Trophoblast cell (in vitro differentiated cells and primary cell): ENCODE measurements around the gene LRRTM3. TPM values are rescaled to one million over a fixed set of nuclear protein-coding genes. Genes with fewer than 3 reads are reported as not detected.

ENCODE experiments used
- DNase-seq, 2 donors: peaks; one replicate each; pipeline ENCODE4 v3.0.0-alpha.2; 2016
- H2AFZ ChIP-seq: 2 replicates; pipeline ENCODE4 v1.6.1; 2013; ENCODE audit warnings: low read length, moderate library complexity, mild to moderate bottlenecking; ENCODE audit not compliant: insufficient read depth, poor library complexity
- H2AK5ac ChIP-seq: 2 replicates; pipeline ENCODE4 v1.6.1; 2013; ENCODE audit warnings: mild to moderate bottlenecking, low read length
- H2BK120ac ChIP-seq: 2 replicates; pipeline ENCODE4 v1.6.1; 2013; ENCODE audit warnings: low read length, mild to moderate bottlenecking, moderate library complexity; ENCODE audit not compliant: insufficient read depth, poor library complexity
- H2BK12ac ChIP-seq: 2 replicates; pipeline ENCODE4 v1.6.1; 2013; ENCODE audit warnings: mild to moderate bottlenecking, low read length, moderate library complexity
- H2BK5ac ChIP-seq: 2 replicates; pipeline ENCODE4 v1.6.1; 2013; ENCODE audit warnings: low read length, low read depth, moderate library complexity, mild to moderate bottlenecking; ENCODE audit not compliant: poor library complexity
- H3K14ac ChIP-seq: 2 replicates; pipeline ENCODE4 v1.6.1; 2013; ENCODE audit warnings: mild to moderate bottlenecking, low read length
- H3K18ac ChIP-seq: 2 replicates; pipeline ENCODE4 v1.6.1; 2013; ENCODE audit warnings: mild to moderate bottlenecking, low read length
- H3K23ac ChIP-seq: 2 replicates; pipeline ENCODE4 v1.6.1; 2013; ENCODE audit warnings: low read length
- H3K27ac ChIP-seq: 2 replicates; pipeline ENCODE4 v1.5.1; 2013; ENCODE audit warnings: low read depth, mild to moderate bottlenecking, inconsistent platforms, low read length, moderate library complexity
- H3K27me3 ChIP-seq: 2 replicates; pipeline ENCODE4 v1.6.1; 2013; ENCODE audit warnings: inconsistent platforms, mild to moderate bottlenecking, low read length, moderate library complexity; ENCODE audit not compliant: insufficient read depth
- H3K36me3 ChIP-seq, 2 experiments: 1 replicate in 1 of 2; 2 replicates in 1 of 2; pipeline ENCODE4 v1.6.1; 2013; ENCODE audit warnings: low read length in 2 of 2, mild to moderate bottlenecking in 2 of 2, moderate library complexity in 1 of 2; ENCODE audit not compliant: insufficient read depth in 2 of 2, control insufficient read depth in 1 of 2
- H3K4ac ChIP-seq: 2 replicates; pipeline ENCODE4 v1.6.1; 2013; ENCODE audit warnings: low read depth, mild to moderate bottlenecking, low read length, moderate library complexity
- H3K4me1 ChIP-seq, 2 experiments: 1 replicate in 1 of 2; 2 replicates in 1 of 2; pipeline ENCODE4 v1.6.1; 2013; ENCODE audit warnings: low read length in 2 of 2, mild to moderate bottlenecking in 2 of 2, moderate library complexity in 1 of 2; ENCODE audit not compliant: insufficient read depth in 2 of 2, control insufficient read depth in 1 of 2
- H3K4me2 ChIP-seq: 2 replicates; pipeline ENCODE4 v1.6.1; 2013; ENCODE audit warnings: inconsistent platforms, mild to moderate bottlenecking, low read length, moderate library complexity
- H3K4me3 ChIP-seq: 2 replicates; pipeline ENCODE4 v1.5.1; 2013; ENCODE audit warnings: mild to moderate bottlenecking, low read depth, low read length, inconsistent platforms
- H3K79me1 ChIP-seq: one replicate; pipeline ENCODE4 v1.6.1; 2013; ENCODE audit warnings: low read length
- H3K79me2 ChIP-seq: 2 replicates; pipeline ENCODE4 v1.6.1; 2013; ENCODE audit warnings: low read length, mild to moderate bottlenecking; ENCODE audit not compliant: control insufficient read depth, insufficient read depth, poor library complexity
- H3K9ac ChIP-seq: 2 replicates; pipeline ENCODE4 v1.6.1; 2013; ENCODE audit warnings: mild to moderate bottlenecking, low read length
- H3K9me3 ChIP-seq: 2 replicates; pipeline ENCODE4 v1.6.1; 2013; ENCODE audit warnings: low read depth, mild to moderate bottlenecking, control low read depth, inconsistent platforms, low read length; ENCODE audit not compliant: insufficient read depth
- H4K12ac ChIP-seq: 2 replicates; pipeline ENCODE4 v1.6.1; 2013; ENCODE audit warnings: low read depth, mild to moderate bottlenecking, low read length, moderate library complexity
- H4K8ac ChIP-seq: 2 replicates; pipeline ENCODE4 v1.6.1; 2013; ENCODE audit warnings: low read depth, mild to moderate bottlenecking, low read length, moderate library complexity
- H4K91ac ChIP-seq: one replicate; pipeline ENCODE4 v1.6.1; 2013; ENCODE audit warnings: low read depth, mild to moderate bottlenecking, low read length, moderate library complexity
- WGBS: extraction: QIAGEN DNeasy Blood & Tissue Kit; methylation state at CpG from one replicate; pipeline ENCODE4 v1.1.7; 2013; ENCODE audit warnings: missing lambda C conversion rate; ENCODE audit not compliant: insufficient read length, insufficient coverage; ENCODE audit errors: extremely low coverage; 5-methylcytosine and 5-hydroxymethylcytosine counted together
- polyA plus RNA-seq: library from polyadenylated mRNA; stranded (reverse); fragments of 200-250 nt; gene quantifications from 2 replicates; pipeline ENCODE4 v1.2.3, GENCODE V29; 2013

The LRRTM3 gene
- not detected in 2 replicates for polyA plus RNA-seq

GRCh38 chr10:66925896-66926715, at the start of gene LRRTM3:
TSS of gene LRRTM3 (plus strand) at chr10:66926036.
- WGBS, result no CpG with 5 or more reads among the region's 16 CpGs
- Histone ChIP-seq H3K27me3 (no peaks in the 10 kb centered on the region), H2BK120ac (no peak within 1 kb of the TSS), H4K91ac (no peak within 1 kb of the TSS), H3K4me3 (no peak within 1 kb of the TSS), H3K4ac (no peak within 1 kb of the TSS), H2AFZ (no peak within 1 kb of the TSS), H2AK5ac (no peak within 1 kb of the TSS), H3K79me2 (no peaks in the 10 kb centered on the region), H3K23ac (no peak within 1 kb of the TSS), H2BK12ac (no peak within 1 kb of the TSS), H3K36me3 (no peaks in the 10 kb centered on the region), H3K9ac (no peak within 1 kb of the TSS), H3K14ac (no peak within 1 kb of the TSS), H3K79me1 (no peaks in the 10 kb centered on the region), H3K9me3 (no peaks in the 10 kb centered on the region), H4K8ac (no peak within 1 kb of the TSS), H4K12ac (no peak within 1 kb of the TSS), H2BK5ac (no peak within 1 kb of the TSS), H3K27ac (no peak within 1 kb of the TSS), H3K4me2 (peak within 1 kb of the TSS; percentile 45), H3K4me1 (no peaks in the 10 kb centered on the region), H3K18ac (no peak within 1 kb of the TSS)
- DNase-seq, result peak; percentile 8 to 48

- H3K27me3 ChIP-seq, result no peaks in the 10 kb centered on the region
- no peaks in the 10 kb centered on the region for H3K79me1 ChIP-seq
- H2BK12ac ChIP-seq, result no peak overlapping the region
- no peaks in the 10 kb centered on the region for H3K9me3 ChIP-seq
- no peak overlapping the region for H3K14ac ChIP-seq
- no peak overlapping the region for H2BK120ac ChIP-seq
- H3K79me2 ChIP-seq, result no peaks in the 10 kb centered on the region
- no peak overlapping the region for H3K9ac ChIP-seq
- H3K4ac ChIP-seq, result no peak overlapping the region
- H2AFZ ChIP-seq, result no peak overlapping the region
- H2BK5ac ChIP-seq, result no peak overlapping the region
- no peaks in the 10 kb centered on the region for H3K36me3 ChIP-seq
- DNase-seq, result no peak
- H4K8ac ChIP-seq, result no peak overlapping the region
- H4K12ac ChIP-seq, result no peak overlapping the region
- H3K4me3 ChIP-seq, result no peak overlapping the region
- H4K91ac ChIP-seq, result no peak overlapping the region
- no peaks in the 10 kb centered on the region for H3K4me1 ChIP-seq
- H2AK5ac ChIP-seq, result no peak overlapping the region
- H3K18ac ChIP-seq, result no peak overlapping the region
- H3K4me2 ChIP-seq, result no peak overlapping the region
- no peak overlapping the region for H3K27ac ChIP-seq
- WGBS, result no CpG with 5 or more reads among the region's 2 CpGs
- no peak overlapping the region for H3K23ac ChIP-seq
Measured at GRCh38 chr10:66877361-66877760, 48.5 kb upstream of the LRRTM3 start.

- Histone ChIP-seq H3K18ac (no peak overlapping the region), H3K79me2 (no peaks in the 10 kb centered on the region), H2BK120ac (no peak overlapping the region), H2BK12ac (no peak overlapping the region), H3K4me2 (no peak overlapping the region), H3K27ac (no peak overlapping the region), H3K4ac (no peak overlapping the region), H3K79me1 (no peaks in the 10 kb centered on the region), H4K12ac (no peak overlapping the region), H4K91ac (no peak overlapping the region), H3K14ac (no peak overlapping the region), H3K9me3 (no peaks in the 10 kb centered on the region), H3K4me3 (no peak overlapping the region), H2AFZ (no peak overlapping the region), H3K9ac (no peak overlapping the region), H3K36me3 (no peaks in the 10 kb centered on the region), H3K27me3 (no peaks in the 10 kb centered on the region), H2BK5ac (no peak overlapping the region), H2AK5ac (no peak overlapping the region), H3K4me1 (no peaks in the 10 kb centered on the region), H3K23ac (no peak overlapping the region), H4K8ac (no peak overlapping the region)
- no peak for DNase-seq
- no CpG with 5 or more reads among the region's 1 CpG for WGBS
Measured at GRCh38 chr10:66880292-66880691, 45.5 kb upstream of the LRRTM3 start.

- Histone ChIP-seq H3K4me1 (no peaks in the 10 kb centered on the region), H3K27me3 (no peaks in the 10 kb centered on the region), H3K79me2 (no peaks in the 10 kb centered on the region), H4K8ac (no peak overlapping the region), H3K27ac (no peak overlapping the region), H2AK5ac (no peak overlapping the region), H3K36me3 (no peaks in the 10 kb centered on the region), H3K14ac (no peak overlapping the region), H4K91ac (no peak overlapping the region), H3K18ac (no peak overlapping the region), H3K4me3 (no peak overlapping the region), H2BK12ac (no peak overlapping the region), H2AFZ (no peak overlapping the region), H3K9me3 (no peaks in the 10 kb centered on the region), H2BK5ac (no peak overlapping the region), H3K4me2 (no peak overlapping the region), H3K23ac (no peak overlapping the region), H3K9ac (no peak overlapping the region), H3K79me1 (no peaks in the 10 kb centered on the region), H4K12ac (no peak overlapping the region), H3K4ac (no peak overlapping the region), H2BK120ac (no peak overlapping the region)
- WGBS, result no CpG with 5 or more reads among the region's 2 CpGs
- DNase-seq, result no peak
Measured at GRCh38 chr10:66880826-66881225, 45.0 kb upstream of the LRRTM3 start.
